GM12878 (cell line): Measurements from ENCODE around the gene DIS3L2. TPM values are rescaled to one million over a fixed set of nuclear protein-coding genes. Genes with fewer than 3 reads are reported as not detected.

Experiments
- ATAC-seq: fragments of 200-7000 bp; cut with Tn5 transposase; 3 replicates; pipeline ENCODE4 v1.9.1; 2020; ENCODE audit warnings: mild to moderate bottlenecking, moderate library complexity
- BruUV-seq: library from RNA; stranded (reverse); fragments of 400-500 nt; replicated peaks from 2 replicates; lab custom pipeline; 2021; lab: Mats Ljungman, UMichigan
- CTCF ChIA-PET: fragments of 300-600 bp; sonication (Branson Sonifier 250); formaldehyde crosslinking; extraction: SDS; loops from one replicate; lab custom pipeline; 2021; ENCODE audit warnings: inconsistent platforms; lab: Yijun Ruan, JAX
- POLR2A ChIA-PET: fragments of 350-600 bp; formaldehyde crosslinking; extraction: SDS; loops from one replicate; lab custom pipeline; 2021; ENCODE audit warnings: inconsistent platforms; lab: Charles Lee
- RAD21 ChIA-PET: fragments of 300-600 bp; sonication (Branson Sonifier 250); formaldehyde crosslinking; loops from one replicate; lab custom pipeline; 2023; ENCODE audit warnings: antibody characterized with exemption; ENCODE audit not compliant: unreplicated experiment; lab: Charles Lee
- SMC1A ChIA-PET: fragments of 300-600 bp; sonication (Branson Sonifier 250); formaldehyde crosslinking; loops from one replicate; lab custom pipeline; 2023; ENCODE audit not compliant: unreplicated experiment, uncharacterized antibody; lab: Charles Lee
- DNase-seq: peaks from one replicate; pipeline ENCODE4 v3.0.0-alpha.2; 2011; ENCODE audit warnings: low read depth, low spot score
- FAIRE-seq: peaks from 3 replicates; lab custom pipeline; 2011; peaks lifted over from hg19 to GRCh38; lab: Jason Lieb, UNC
- H2AFZ ChIP-seq: 2 replicates; pipeline ENCODE4 v1.6.0; 2011; ENCODE audit warnings: low read depth, low read length, control low read depth; ENCODE audit not compliant: control insufficient read depth
- H3K27ac ChIP-seq: 2 replicates; pipeline ENCODE4 v1.5.1; 2011; ENCODE audit warnings: control low read depth; ENCODE audit not compliant: control insufficient read depth, insufficient read depth
- H3K27me3 ChIP-seq, 2 experiments: replicated peaks in 1 of 2; 2 replicates each; pipeline versions ENCODE4 v1.6.0 to v1.6.1; 2011; ENCODE audit warnings: low read length in 1 of 2; ENCODE audit not compliant: control insufficient read depth in 2 of 2, insufficient read depth in 2 of 2
- H3K36me3 ChIP-seq, 2 experiments: 2 replicates each; pipeline ENCODE4 v1.5.1; 2011; ENCODE audit warnings: low read length in 1 of 2; ENCODE audit not compliant: control insufficient read depth in 2 of 2, insufficient read depth in 2 of 2
- H3K4me1 ChIP-seq: 2 replicates; pipeline ENCODE4 v1.6.1; 2011; ENCODE audit warnings: mild to moderate bottlenecking, low read length, moderate library complexity, mixed read lengths; ENCODE audit not compliant: control insufficient read depth, insufficient read depth
- H3K4me2 ChIP-seq: 2 replicates; pipeline ENCODE4 v1.6.0; 2011; ENCODE audit warnings: control low read depth; ENCODE audit not compliant: control insufficient read depth, insufficient read depth
- H3K4me3 ChIP-seq: fragments of 200-600 bp; sonication (generic); 2 replicates; pipeline ENCODE4 v1.5.1; 2016
- H3K79me2 ChIP-seq: 2 replicates; pipeline ENCODE4 v1.6.0; 2011; ENCODE audit warnings: low read length; ENCODE audit not compliant: control insufficient read depth, insufficient read depth
- H3K9ac ChIP-seq: 2 replicates; pipeline ENCODE4 v1.8.0; 2011; ENCODE audit warnings: low read length, control low read depth, mixed read lengths; ENCODE audit not compliant: control insufficient read depth, insufficient read depth
- H3K9me3 ChIP-seq: replicated peaks from 3 replicates; pipeline ENCODE4 v1.5.1; 2011; ENCODE audit warnings: mild to moderate bottlenecking, low read length; ENCODE audit not compliant: control insufficient read depth, insufficient read depth
- H4K20me1 ChIP-seq: 2 replicates; pipeline ENCODE4 v1.6.0; 2011; ENCODE audit not compliant: control insufficient read depth, insufficient read depth
- CHD2 ChIP-seq: IDR thresholded peaks from 2 replicates; pipeline ENCODE4 v1.6.1; 2011; ENCODE audit warnings: low read depth, low read length, improper control_type of control experiment, borderline replicate concordance
- HDAC2 ChIP-seq: fragments of 200-600 bp; sonication (generic); IDR thresholded peaks from 2 replicates; pipeline ENCODE4 v1.6.1; 2017
- MEF2A ChIP-seq: IDR thresholded peaks from 2 replicates; pipeline ENCODE4 v1.6.1; 2011; ENCODE audit warnings: low read depth, mild to moderate bottlenecking, low read length, moderate library complexity; ENCODE audit not compliant: insufficient read depth
- NKRF ChIP-seq: fragments of 450-650 bp; conservative IDR thresholded peaks from 2 replicates; pipeline ENCODE4 v1.6.1; 2017; ENCODE audit warnings: mild to moderate bottlenecking, moderate library complexity
- NRF1 ChIP-seq: conservative IDR thresholded peaks from 2 replicates; pipeline ENCODE4 v1.6.1; 2011; ENCODE audit warnings: mild to moderate bottlenecking, low read depth, low read length, improper control_type of control experiment
- SP1 ChIP-seq: IDR thresholded peaks from one replicate; pipeline ENCODE4 v1.6.1; 2011; ENCODE audit warnings: low read depth, low read length
- STAT3 ChIP-seq: IDR thresholded peaks from 2 replicates; pipeline ENCODE4 v1.6.1; 2011; ENCODE audit warnings: low read depth, low read length, improper control_type of control experiment
- TARDBP ChIP-seq: IDR thresholded peaks from 2 replicates; pipeline ENCODE4 v1.6.1; 2016; ENCODE audit warnings: borderline replicate concordance
- YBX1 ChIP-seq: fragments of 450-650 bp; IDR thresholded peaks from 2 replicates; pipeline ENCODE4 v1.6.1; 2016; ENCODE audit warnings: antibody characterized with exemption
- ZBED1 ChIP-seq: IDR thresholded peaks from 2 replicates; pipeline ENCODE4 v1.6.1; 2016; ENCODE audit warnings: borderline replicate concordance
- ZZZ3 ChIP-seq: IDR thresholded peaks from 2 replicates; pipeline ENCODE4 v1.6.1; 2011; ENCODE audit warnings: low read depth; ENCODE audit not compliant: control insufficient read depth, insufficient read length
- WGBS: methylation state at CpG from one replicate; pipeline ENCODE4 v1.1.6; 2016; ENCODE audit warnings: low lambda C conversion rate; ENCODE audit not compliant: insufficient replicate concordance, insufficient coverage; ENCODE audit errors: missing lambda C conversion rate; 5-methylcytosine and 5-hydroxymethylcytosine counted together
- in situ Hi-C: fragments of 300-500 bp; cut with MboI; formaldehyde crosslinking; loops from 9 replicates; pipeline ENCODE4 v1.14.3; 2018; ENCODE audit warnings: mixed read lengths
- intact Hi-C: fragments of 100-400 bp; cut with micrococcal nuclease; formaldehyde crosslinking; loops from one replicate; pipeline ENCODE4 v1.14.2; 2022; ENCODE audit not compliant: unreplicated experiment
- polyA plus RNA-seq, 11 experiments: library from polyadenylated mRNA; depleted of rRNA in 4 of 11; unstranded in 6 of 11; stranded (reverse) in 5 of 11; fragments of >200 nt; fragmentation: Nextera tagmentation in 4 of 11; fragmentation: Illumina TruSeq in 1 of 11; extraction: Ambion mirVana in 4 of 11; extraction: Trizol in 1 of 11; gene quantifications; 1 replicate in 1 of 11; 2 replicates in 10 of 11; pipeline versions ENCODE4 v1.2.1 to v1.2.3, GENCODE V29; 2011 to 2016; ENCODE audit warnings: inconsistent platforms in 2 of 11, missing spikeins in 2 of 11, low read depth in 1 of 11
- total RNA-seq, 4 experiments: library from RNA; depleted of rRNA in 3 of 4; stranded (reverse); fragments of >200 nt in 3 of 4; fragmentation: Illumina TruSeq in 1 of 4; extraction: Trizol in 1 of 4; gene quantifications; 2 replicates each; pipeline versions ENCODE4 v1.2.1 to v1.2.3, GENCODE V29; 2013 to 2021
- TF ChIP-seq, protein P1 (sequence below): fragments of 450-650 bp; IDR thresholded peaks from 2 replicates; pipeline ENCODE4 v1.6.1; 2016; ENCODE audit warnings: mild to moderate bottlenecking

The DIS3L2 gene
- total and polyA plus RNA-seq, 10 of the 15 experiments (the other 5 are each of a cell fraction or from before 2014, with no cell fraction given) = 3.5 to 27.1 (median 16.0) TPM

GRCh38 chr2:232126301-232127099, 165.0 kb downstream of the DIS3L2 start:
- POLR2A ChIA-PET = no interaction called here
- in situ Hi-C loops = no loop called here
- Histone ChIP-seq H3K79me2 (no peaks in the 10 kb centered on the region), H2AFZ (no peak overlapping the region)
- 88% methylated on average over 5 of the region's 5 CpGs for WGBS
- intact Hi-C loops = no loop called here
- no TSS peak for BruUV-seq
- TF ChIP-seq STAT3 = no peak
- TF ChIP-seq TARDBP = no peak
- TF ChIP-seq, all 136 proteins: peak for 0
- no peaks in the 10 kb centered on the region for H4K20me1 ChIP-seq
- H3K27ac ChIP-seq = no peak overlapping the region
- DNase-seq = no peak
- H3K27me3 ChIP-seq = no peaks in the 10 kb centered on the region
- FAIRE-seq = no peak
- RAD21 ChIA-PET = no interaction called here
- ATAC-seq = no peak
- H3K36me3 ChIP-seq = no peaks in the 10 kb centered on the region
- H3K9me3 ChIP-seq = no peaks in the 10 kb centered on the region
- CTCF ChIA-PET = interaction anchor here (0.7 to 2.4 kb wide), 6 partner anchors 10 to 96 kb away, joined by 3 to 10 read pairs (median 3); no protein-coding TSS in a partner anchor
- no peak overlapping the region for H3K4me3 ChIP-seq
- H3K9ac ChIP-seq = no peak overlapping the region
- SMC1A ChIA-PET = interaction anchor here (0.8 to 1.4 kb wide), 3 partner anchors 10 to 13 kb away, joined by 3 to 4 read pairs (median 3); no protein-coding TSS in a partner anchor
- no peaks in the 10 kb centered on the region for H3K4me1 ChIP-seq
- H3K4me2 ChIP-seq = no peak overlapping the region

DNA sequence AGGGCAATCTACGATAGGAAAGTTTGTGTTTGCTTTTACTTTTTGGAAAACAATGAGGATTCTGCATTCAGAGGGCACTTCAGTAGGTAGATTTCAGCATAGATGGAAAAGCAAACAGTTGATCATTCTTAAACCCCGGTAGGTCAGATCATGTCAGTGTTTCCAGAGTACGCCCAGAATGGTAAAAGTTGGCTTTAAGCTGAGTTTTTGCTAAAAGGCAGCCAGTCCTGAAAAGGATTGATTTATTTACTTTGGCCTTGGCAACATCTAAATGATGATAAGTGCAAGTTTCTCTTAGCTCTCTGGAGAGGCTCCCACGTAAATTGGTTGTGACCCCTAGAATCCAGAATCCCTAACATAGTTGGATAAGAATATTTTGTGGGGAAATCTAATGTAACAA, 168.0 kb downstream of the DIS3L2 start:
- Histone ChIP-seq H3K4me1 (peaks cover 4% of the 10 kb centered on the region; the same call in 1 of the 2 replicates), H3K9ac (no peak overlapping the region), H3K4me2 (no peak overlapping the region), H3K79me2 (no peaks in the 10 kb centered on the region), H3K4me3 (no peak overlapping the region), H3K9me3 (no peaks in the 10 kb centered on the region), H3K27ac (no peak overlapping the region), H3K27me3 (no peaks in the 10 kb centered on the region), H2AFZ (no peak overlapping the region), H3K36me3 (peaks cover 2 to 3% of the 10 kb centered on the region in 2 experiments; a peak in 3 of 4 replicates), H4K20me1 (no peaks in the 10 kb centered on the region)
- ChIA-PET RAD21 (no interaction called here), POLR2A (no interaction called here), SMC1A (interaction anchor here (1.7 kb wide), 1 partner anchor 10 kb away, joined by 5 read pairs; no protein-coding TSS in a partner anchor), CTCF (interaction anchor here (0.7 kb wide), 1 partner anchor 11 kb away, joined by 3 read pairs; no protein-coding TSS in a partner anchor)
- intact Hi-C loops = no loop called here
- BruUV-seq = no TSS peak
- ATAC-seq (no peak), DNase-seq (no peak), FAIRE-seq (no peak)
- TF ChIP-seq MEF2A (no peak), NKRF (no peak), CHD2 (no peak), ZBED1 (no peak), ZZZ3 (no peak), YBX1 (no peak), NRF1 (no peak), HDAC2 (no peak), SP1 (no peak)
- TF ChIP-seq, protein P1, sequence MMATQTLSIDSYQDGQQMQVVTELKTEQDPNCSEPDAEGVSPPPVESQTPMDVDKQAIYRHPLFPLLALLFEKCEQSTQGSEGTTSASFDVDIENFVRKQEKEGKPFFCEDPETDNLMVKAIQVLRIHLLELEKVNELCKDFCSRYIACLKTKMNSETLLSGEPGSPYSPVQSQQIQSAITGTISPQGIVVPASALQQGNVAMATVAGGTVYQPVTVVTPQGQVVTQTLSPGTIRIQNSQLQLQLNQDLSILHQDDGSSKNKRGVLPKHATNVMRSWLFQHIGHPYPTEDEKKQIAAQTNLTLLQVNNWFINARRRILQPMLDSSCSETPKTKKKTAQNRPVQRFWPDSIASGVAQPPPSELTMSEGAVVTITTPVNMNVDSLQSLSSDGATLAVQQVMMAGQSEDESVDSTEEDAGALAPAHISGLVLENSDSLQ = no peak
- 100% methylated on average over 4 of the region's 4 CpGs for WGBS
- in situ Hi-C loops = no loop called here
